Subcutaneous adipose tissue (tissue), 4 donors: ENCODE results near the gene CES4A. TPM values are rescaled to one million over a fixed set of nuclear protein-coding genes. Genes with fewer than 3 reads are reported as not detected.

ENCODE experiments used
- CTCF ChIP-seq: fragments of 450-650 bp; IDR thresholded peaks from one replicate; pipeline ENCODE4 v1.5.1; 2016; ENCODE audit warnings: low read depth, mild to moderate bottlenecking, control low read depth, antibody characterized with exemption, moderate library complexity
- total RNA-seq, 4 donors: library from RNA; depleted of rRNA; stranded (reverse); fragments of >200 nt; gene quantifications; one replicate each; pipeline ENCODE4 v1.1.0, GENCODE V29; 2016

The CES4A gene
- total RNA-seq, 4 donors from 2014 or later = 5.4 to 25.2 (median 6.6) TPM

GRCh38 chr16:66950971-66951790 is 37.2 kb upstream of the CES4A start:
- TF ChIP-seq CTCF = no peak

GRCh38 chr16:66952430-66953110 is 35.8 kb upstream of the CES4A start:
- no peak for TF ChIP-seq CTCF

- TF ChIP-seq CTCF = no peak
Measured at GRCh38 chr16:66953462-66954096, 34.8 kb upstream of the CES4A start.

GRCh38 chr16:66954097-66954659 is 34.2 kb upstream of the CES4A start:
- TF ChIP-seq CTCF = no peak

GRCh38 chr16:66958857-66959703 is 29.3 kb upstream of the CES4A start:
- no peak for TF ChIP-seq CTCF

- no peak for TF ChIP-seq CTCF
Measured at GRCh38 chr16:66959704-66960161, 28.7 kb upstream of the CES4A start.
